HEK293 (cell line): ENCODE data around the gene DYNC1LI1.

Experiments
- CTCF ChIA-PET: fragments of 350-600 bp; formaldehyde crosslinking; extraction: SDS; loops from one replicate; lab custom pipeline; 2021; ENCODE audit warnings: antibody characterized with exemption; lab: Yijun Ruan, JAX
- POLR2A ChIA-PET: fragments of 300-600 bp; formaldehyde crosslinking; extraction: SDS; loops from one replicate; lab custom pipeline; 2020; ENCODE audit warnings: antibody characterized with exemption, inconsistent platforms; lab: Yijun Ruan, JAX
- H3K27ac ChIP-seq: fragments of 200-500 bp; sonication (Bioruptor generic); 2 replicates; pipeline ENCODE4 v1.5.1; 2014; ENCODE audit warnings: low read depth, low read length, control low read depth, inconsistent platforms; ENCODE audit errors: extremely low read depth
- H3K36me3 ChIP-seq, 2 experiments: fragments of 200-500 bp in 1 of 2; sonication (Bioruptor generic) in 1 of 2; 1 replicate in 1 of 2; 2 replicates in 1 of 2; pipeline ENCODE4 v1.5.1; 2014 to 2017; ENCODE audit warnings: inconsistent platforms in 2 of 2, low read length in 2 of 2; ENCODE audit not compliant: control insufficient read depth in 2 of 2, insufficient read depth in 1 of 2
- H3K4me1 ChIP-seq: fragments of 200-500 bp; sonication (Bioruptor generic); 2 replicates; pipeline ENCODE4 v1.5.1; 2014; ENCODE audit warnings: mild to moderate bottlenecking, low read length, inconsistent platforms; ENCODE audit not compliant: control insufficient read depth, insufficient read depth
- H3K4me3 ChIP-seq: 2 replicates; pipeline ENCODE4 v1.5.1; 2011; ENCODE audit warnings: low read depth, mild to moderate bottlenecking, control low read depth, low read length, moderate library complexity
- H3K9me3 ChIP-seq: fragments of 200-500 bp; sonication (Bioruptor generic); 2 replicates; pipeline ENCODE4 v1.5.1; 2014; ENCODE audit warnings: low read depth, low read length, inconsistent platforms; ENCODE audit not compliant: control insufficient read depth, insufficient read depth
- BCL6B ChIP-seq: fragments of 450-650 bp; formaldehyde crosslinking; IDR thresholded peaks from 2 replicates; pipeline ENCODE4 v1.5.1; 2017; ENCODE audit warnings: missing biosample characterization, missing genetic modification characterization
- CTCF ChIP-seq: fragments of 450-650 bp; formaldehyde crosslinking; IDR thresholded peaks from 2 replicates; pipeline ENCODE4 v1.5.1; 2016; ENCODE audit warnings: missing biosample characterization, missing genetic modification characterization
- GLIS1 ChIP-seq: fragments of 450-650 bp; formaldehyde crosslinking; IDR thresholded peaks from 2 replicates; pipeline ENCODE4 v1.5.1; 2016; ENCODE audit warnings: missing biosample characterization, missing genetic modification characterization
- GLIS2 ChIP-seq: fragments of 450-650 bp; formaldehyde crosslinking; IDR thresholded peaks from 2 replicates; pipeline ENCODE4 v1.5.1; 2016; ENCODE audit warnings: missing biosample characterization, missing genetic modification characterization
- INSM2 ChIP-seq: fragments of 450-650 bp; formaldehyde crosslinking; IDR thresholded peaks from 2 replicates; pipeline ENCODE4 v1.5.1; 2016; ENCODE audit warnings: missing biosample characterization, missing genetic modification characterization
- REPIN1 ChIP-seq: fragments of 450-650 bp; formaldehyde crosslinking; IDR thresholded peaks from 2 replicates; pipeline ENCODE4 v1.5.1; 2017; ENCODE audit warnings: missing biosample characterization, missing genetic modification characterization, low read depth
- REST ChIP-seq: fragments of 450-650 bp; formaldehyde crosslinking; IDR thresholded peaks from 2 replicates; pipeline ENCODE4 v1.5.1; 2016; ENCODE audit warnings: missing biosample characterization, missing genetic modification characterization
- ZFP3 ChIP-seq: fragments of 450-650 bp; formaldehyde crosslinking; IDR thresholded peaks from 2 replicates; pipeline ENCODE4 v1.5.1; 2016; ENCODE audit warnings: low read depth, missing biosample characterization, missing genetic modification characterization
- ZNF112 ChIP-seq: fragments of 450-650 bp; formaldehyde crosslinking; IDR thresholded peaks from 2 replicates; pipeline ENCODE4 v1.5.0; 2017; ENCODE audit warnings: missing biosample characterization, missing genetic modification characterization
- ZNF133 ChIP-seq: fragments of 450-650 bp; formaldehyde crosslinking; IDR thresholded peaks from 2 replicates; pipeline ENCODE4 v1.5.1; 2016; ENCODE audit warnings: missing biosample characterization, missing genetic modification characterization
- ZNF155 ChIP-seq: fragments of 450-650 bp; formaldehyde crosslinking; IDR thresholded peaks from 2 replicates; pipeline ENCODE4 v1.5.1; 2016; ENCODE audit warnings: missing biosample characterization, missing genetic modification characterization
- ZNF174 ChIP-seq: fragments of 450-650 bp; formaldehyde crosslinking; IDR thresholded peaks from 2 replicates; pipeline ENCODE4 v1.5.0; 2017; ENCODE audit warnings: missing biosample characterization, mild to moderate bottlenecking, missing genetic modification characterization
- ZNF175 ChIP-seq: fragments of 450-650 bp; formaldehyde crosslinking; IDR thresholded peaks from 2 replicates; pipeline ENCODE4 v1.5.1; 2016; ENCODE audit warnings: missing biosample characterization, missing genetic modification characterization
- ZNF184 ChIP-seq: fragments of 450-650 bp; IDR thresholded peaks from 2 replicates; pipeline ENCODE4 v1.5.1; 2018; ENCODE audit warnings: missing biosample characterization, mild to moderate bottlenecking, missing genetic modification characterization
- ZNF202 ChIP-seq: fragments of 450-650 bp; formaldehyde crosslinking; IDR thresholded peaks from 2 replicates; pipeline ENCODE4 v1.5.1; 2016; ENCODE audit warnings: missing biosample characterization, missing genetic modification characterization, borderline replicate concordance
- ZNF214 ChIP-seq: fragments of 450-650 bp; formaldehyde crosslinking; IDR thresholded peaks from 2 replicates; pipeline ENCODE4 v1.5.1; 2017; ENCODE audit warnings: missing biosample characterization, mild to moderate bottlenecking, missing genetic modification characterization, borderline replicate concordance
- ZNF280D ChIP-seq: fragments of 450-650 bp; formaldehyde crosslinking; IDR thresholded peaks from 2 replicates; pipeline ENCODE4 v1.5.1; 2016; ENCODE audit warnings: missing biosample characterization, missing genetic modification characterization
- ZNF37A ChIP-seq: fragments of 450-650 bp; IDR thresholded peaks from 2 replicates; pipeline ENCODE4 v1.5.1; 2018; ENCODE audit warnings: missing biosample characterization, missing genetic modification characterization
- ZNF404 ChIP-seq: fragments of 450-650 bp; formaldehyde crosslinking; IDR thresholded peaks from 2 replicates; pipeline ENCODE4 v1.5.1; 2017; ENCODE audit warnings: missing biosample characterization, missing genetic modification characterization
- ZNF501 ChIP-seq: fragments of 450-650 bp; formaldehyde crosslinking; IDR thresholded peaks from 2 replicates; pipeline ENCODE4 v1.5.1; 2016; ENCODE audit warnings: missing biosample characterization, missing genetic modification characterization
- ZNF530 ChIP-seq: fragments of 450-650 bp; formaldehyde crosslinking; IDR thresholded peaks from 2 replicates; pipeline ENCODE4 v1.5.1; 2016; ENCODE audit warnings: low read depth, missing biosample characterization, missing genetic modification characterization
- ZNF623 ChIP-seq: fragments of 450-650 bp; formaldehyde crosslinking; IDR thresholded peaks from 2 replicates; pipeline ENCODE4 v1.5.1; 2016; ENCODE audit warnings: missing biosample characterization, missing genetic modification characterization
- ZNF626 ChIP-seq: fragments of 450-650 bp; sonication (Bioruptor Pico); formaldehyde crosslinking; IDR thresholded peaks from 2 replicates; pipeline ENCODE4 v1.5.1; 2018; ENCODE audit warnings: missing biosample characterization, missing genetic modification characterization, inconsistent platforms
- ZNF645 ChIP-seq: fragments of 450-650 bp; formaldehyde crosslinking; IDR thresholded peaks from 2 replicates; pipeline ENCODE4; 2016; ENCODE audit warnings: missing biosample characterization, missing genetic modification characterization

DYNC1LI1 gene

GRCh38 chr3:32607522-32607921 is 36.9 kb upstream of the DYNC1LI1 start (continued):
- TF ChIP-seq BCL6B (tag by site-specific recombination), result no peak
- TF ChIP-seq GLIS2 (tag by site-specific recombination), result no peak
- no peak for TF ChIP-seq ZNF202 (tag by site-specific recombination)
- TF ChIP-seq ZFP3 (tag by site-specific recombination), result no peak
- no peak for TF ChIP-seq ZNF133 (tag by site-specific recombination)
- no peak for TF ChIP-seq ZNF280D (tag by site-specific recombination)
- TF ChIP-seq ZNF530 (tag by site-specific recombination), result no peak
- TF ChIP-seq ZNF501 (tag by site-specific recombination), result no peak
- TF ChIP-seq ZNF174, result no peak
- no peak for TF ChIP-seq INSM2 (tag by site-specific recombination)

GRCh38 chr3:32606960-32607359 is 36.3 kb upstream of the DYNC1LI1 start:
- H3K9me3 ChIP-seq, result no peaks in the 10 kb centered on the region
- POLR2A ChIA-PET, result no interaction called here
- no peak overlapping the region for H3K27ac ChIP-seq
- no peak overlapping the region for H3K4me3 ChIP-seq
- TF ChIP-seq CTCF (tag by site-specific recombination), result no peak
- TF ChIP-seq ZNF626 (tag by site-specific recombination), result no peak
- TF ChIP-seq ZNF184 (tag by site-specific recombination), result no peak
- no peak for TF ChIP-seq ZNF175 (tag by site-specific recombination)
- TF ChIP-seq ZNF645 (tag by site-specific recombination), result no peak
- no peak for TF ChIP-seq ZNF112
- TF ChIP-seq ZNF623, result no peak
- no peak for TF ChIP-seq ZNF214
- TF ChIP-seq GLIS1, result no peak
- TF ChIP-seq ZNF404 (tag by site-specific recombination), result no peak
- no peak for TF ChIP-seq ZNF530 (tag by site-specific recombination)
- no peak for TF ChIP-seq ZNF155 (tag by site-specific recombination)
- TF ChIP-seq ZNF174, result no peak
- no peak for TF ChIP-seq REST
- TF ChIP-seq ZNF37A (tag by site-specific recombination), result no peak
- TF ChIP-seq REPIN1 (tag by site-specific recombination), result no peak
- no peaks in the 10 kb centered on the region for H3K36me3 ChIP-seq
- H3K4me1 ChIP-seq, result no peaks in the 10 kb centered on the region
- CTCF ChIA-PET, result no interaction called here
